Fibroblast of lung (primary cell): ENCODE results near the gene DUSP3. TPM values are rescaled to one million over a fixed set of nuclear protein-coding genes. Genes with fewer than 3 reads are reported as not detected.

Experiments
- DNase-seq, 2 donors: peaks; one replicate each; pipeline versions ENCODE4 v3.0.0 to v3.0.0-alpha.2; 2010; ENCODE audit warnings: low read depth in 2 of 2
- H2AFZ ChIP-seq: 2 replicates; pipeline ENCODE4 v1.5.1; 2012; ENCODE audit warnings: low read length, control low read depth, inconsistent platforms
- H3K27ac ChIP-seq: 2 replicates; pipeline ENCODE4 v1.5.1; 2011; ENCODE audit warnings: low read length, control low read depth; ENCODE audit not compliant: insufficient read depth
- H3K27me3 ChIP-seq: 2 replicates; pipeline ENCODE4 v1.5.1; 2011; ENCODE audit warnings: mild to moderate bottlenecking, low read length; ENCODE audit not compliant: control insufficient read depth, insufficient read depth
- H3K36me3 ChIP-seq: 2 replicates; pipeline ENCODE4 v1.5.1; 2011; ENCODE audit warnings: low read length; ENCODE audit not compliant: control insufficient read depth, insufficient read depth
- H3K4me1 ChIP-seq: 2 replicates; pipeline ENCODE4 v1.5.1; 2011; ENCODE audit warnings: low read length; ENCODE audit not compliant: control insufficient read depth, insufficient read depth; ENCODE audit errors: extremely low read depth
- H3K4me2 ChIP-seq: 2 replicates; pipeline ENCODE4 v1.5.1; 2011; ENCODE audit warnings: low read length, control low read depth; ENCODE audit not compliant: insufficient read depth; ENCODE audit errors: extremely low read depth
- H3K4me3 ChIP-seq, 4 experiments: fragments of 200-600 bp in 1 of 4; sonication (generic) in 1 of 4; replicated peaks in 1 of 4; 2 replicates each; pipeline ENCODE4 v1.5.1; 2011 to 2016; ENCODE audit warnings: low read length in 4 of 4, low read depth in 3 of 4, mild to moderate bottlenecking in 3 of 4, control low read depth in 2 of 4, inconsistent platforms in 1 of 4, mixed read lengths in 1 of 4; ENCODE audit not compliant: insufficient read depth in 1 of 4; ENCODE audit errors: control extremely low read depth in 1 of 4
- H3K79me2 ChIP-seq: 2 replicates; pipeline ENCODE4 v1.5.1; 2012; ENCODE audit warnings: mild to moderate bottlenecking, low read length, inconsistent platforms; ENCODE audit not compliant: control insufficient read depth, insufficient read depth
- H3K9ac ChIP-seq: 2 replicates; pipeline ENCODE4 v1.5.1; 2011; ENCODE audit warnings: mild to moderate bottlenecking, low read length, control low read depth; ENCODE audit not compliant: insufficient read depth
- H3K9me3 ChIP-seq: 2 replicates; pipeline ENCODE4 v1.5.1; 2012; ENCODE audit warnings: low read depth, low read length; ENCODE audit not compliant: control insufficient read depth, insufficient read depth
- H4K20me1 ChIP-seq: 2 replicates; pipeline ENCODE4 v1.5.1; 2011; ENCODE audit warnings: low read length; ENCODE audit not compliant: control insufficient read depth, insufficient read depth; ENCODE audit errors: extremely low read depth
- CTCF ChIP-seq, 2 donors: IDR thresholded peaks in 1 of 2; conservative IDR thresholded peaks in 1 of 2; 1 replicate in 1 of 2; 2 replicates in 1 of 2; pipeline ENCODE4 v1.5.1; 2011 to 2012; ENCODE audit warnings: low read length in 2 of 2, control low read depth in 1 of 2, inconsistent platforms in 1 of 2, low read depth in 1 of 2, mild to moderate bottlenecking in 1 of 2
- EZH2 ChIP-seq: IDR thresholded peaks from 2 replicates; pipeline ENCODE4 v1.5.1; 2012; ENCODE audit warnings: low read length, control low read depth, mild to moderate bottlenecking; ENCODE audit errors: missing control alignments
- polyA plus RNA-seq, 2 donors: library from polyadenylated mRNA; depleted of rRNA in 1 of 2; stranded (reverse) in 1 of 2; unstranded in 1 of 2; fragments of >200 nt; gene quantifications; 2 replicates each; pipeline ENCODE4 v1.2.1, GENCODE V29; 2011 to 2012; ENCODE audit warnings: missing spikeins in 1 of 2
- total RNA-seq: library from RNA; depleted of rRNA; stranded (reverse); fragments of >200 nt; gene quantifications from 2 replicates; pipeline ENCODE4 v1.2.1, GENCODE V29; 2014

DUSP3 gene
- total and polyA plus RNA-seq, 2 donors (not counting 1 experiment from before 2014, with no cell fraction given): 51.2 to 55.9 TPM

- H4K20me1 ChIP-seq: no peaks in the 10 kb centered on the region
- no peak overlapping the region for H2AFZ ChIP-seq
- no peak overlapping the region for H3K9ac ChIP-seq
- peaks cover 3% of the 10 kb centered on the region for H3K27me3 ChIP-seq
- H3K9me3 ChIP-seq: no peaks in the 10 kb centered on the region
- H3K27ac ChIP-seq: no peak overlapping the region
- H3K36me3 ChIP-seq: no peaks in the 10 kb centered on the region
- no peak overlapping the region for H3K4me3 ChIP-seq
- H3K4me2 ChIP-seq: no peak overlapping the region
- no peaks in the 10 kb centered on the region for H3K79me2 ChIP-seq
- peak in 1 of 2 donors; percentile 87 for DNase-seq
- no peak for TF ChIP-seq EZH2
- no peak for TF ChIP-seq CTCF (conservative IDR thresholded peaks at IDR 0.05 in 1 of 2, IDR thresholded peaks at IDR 0.05 in 1 of 2; ENCODE audit: low read depth in 1 of 2, low read length in 2 of 2)
- peaks cover 4% of the 10 kb centered on the region for H3K4me1 ChIP-seq
Measured at GRCh38 chr17:43784068-43784467, 5.3 kb upstream of the DUSP3 start.

- Histone ChIP-seq H2AFZ (no peak overlapping the region), H3K27me3 (peaks cover 3% of the 10 kb centered on the region), H3K4me3 (no peak overlapping the region), H3K9ac (no peak overlapping the region), H3K79me2 (no peaks in the 10 kb centered on the region), H3K9me3 (no peaks in the 10 kb centered on the region), H3K4me2 (no peak overlapping the region), H4K20me1 (no peaks in the 10 kb centered on the region), H3K4me1 (peaks cover 4% of the 10 kb centered on the region), H3K36me3 (no peaks in the 10 kb centered on the region), H3K27ac (no peak overlapping the region)
- TF ChIP-seq EZH2 (no peak), CTCF (conservative IDR thresholded peaks at IDR 0.05 in 1 of 2, IDR thresholded peaks at IDR 0.05 in 1 of 2; ENCODE audit: low read depth in 1 of 2, low read length in 2 of 2) (no peak)
- DNase-seq: no peak
Measured at GRCh38 chr17:43782913-43783680, 4.3 kb upstream of the DUSP3 start.

GRCh38 chr17:43780135-43780534 lies 1.4 kb upstream of the DUSP3 start, which contains the start of gene CFAP97D1:
CFAP97D1 (plus strand) TSS chr17:43780435; CDS start chr17:43780463, 28 bp downstream.
- H2AFZ ChIP-seq: peak within 1 kb of the TSS; percentile 82
- peak within 1 kb of the TSS; percentile 75 for H3K4me2 ChIP-seq
- peak within 1 kb of the TSS; percentile 65 to 93 (median 78) for H3K4me3 ChIP-seq
- peaks cover 2% of the 10 kb centered on the region for H3K36me3 ChIP-seq
- peak within 1 kb of the TSS; percentile 98 for H3K27ac ChIP-seq
- peak within 1 kb of the TSS; percentile 72 for H3K9ac ChIP-seq
- H3K27me3 ChIP-seq: peaks cover 3% of the 10 kb centered on the region
- peaks cover 4% of the 10 kb centered on the region for H3K4me1 ChIP-seq
- H3K79me2 ChIP-seq: peaks cover 19% of the 10 kb centered on the region
- no peaks in the 10 kb centered on the region for H3K9me3 ChIP-seq
- H4K20me1 ChIP-seq: no peaks in the 10 kb centered on the region
- TF ChIP-seq CTCF (conservative IDR thresholded peaks at IDR 0.05 in 1 of 2, IDR thresholded peaks at IDR 0.05 in 1 of 2; ENCODE audit: low read depth in 1 of 2, low read length in 2 of 2) (no peak), EZH2 (no peak)
- no peak for DNase-seq
